GM12878 (cell line): Measurements from ENCODE around the gene KIF6. TPM values are rescaled to one million over a fixed set of nuclear protein-coding genes. Genes with fewer than 3 reads are reported as not detected.

Experiments used
- ATAC-seq: fragments of 200-7000 bp; cut with Tn5 transposase; 3 replicates; pipeline ENCODE4 v1.9.1; 2020; ENCODE audit warnings: mild to moderate bottlenecking, moderate library complexity
- BruUV-seq: library from RNA; stranded (reverse); fragments of 400-500 nt; replicated peaks from 2 replicates; lab custom pipeline; 2021; lab: Mats Ljungman, UMichigan
- CTCF ChIA-PET: fragments of 300-600 bp; sonication (Branson Sonifier 250); formaldehyde crosslinking; extraction: SDS; loops from one replicate; lab custom pipeline; 2021; ENCODE audit warnings: inconsistent platforms; lab: Yijun Ruan, JAX
- POLR2A ChIA-PET: fragments of 350-600 bp; formaldehyde crosslinking; extraction: SDS; loops from one replicate; lab custom pipeline; 2021; ENCODE audit warnings: inconsistent platforms; lab: Charles Lee
- RAD21 ChIA-PET: fragments of 300-600 bp; sonication (Branson Sonifier 250); formaldehyde crosslinking; loops from one replicate; lab custom pipeline; 2023; ENCODE audit warnings: antibody characterized with exemption; ENCODE audit not compliant: unreplicated experiment; lab: Charles Lee
- SMC1A ChIA-PET: fragments of 300-600 bp; sonication (Branson Sonifier 250); formaldehyde crosslinking; loops from one replicate; lab custom pipeline; 2023; ENCODE audit not compliant: unreplicated experiment, uncharacterized antibody; lab: Charles Lee
- DNase-seq: peaks from one replicate; pipeline ENCODE4 v3.0.0-alpha.2; 2011; ENCODE audit warnings: low read depth, low spot score
- FAIRE-seq: peaks from 3 replicates; lab custom pipeline; 2011; peaks lifted over from hg19 to GRCh38; lab: Jason Lieb, UNC
- H2AFZ ChIP-seq: 2 replicates; pipeline ENCODE4 v1.6.0; 2011; ENCODE audit warnings: low read depth, low read length, control low read depth; ENCODE audit not compliant: control insufficient read depth
- H3K27ac ChIP-seq: 2 replicates; pipeline ENCODE4 v1.5.1; 2011; ENCODE audit warnings: control low read depth; ENCODE audit not compliant: control insufficient read depth, insufficient read depth
- H3K27me3 ChIP-seq, 2 experiments: replicated peaks in 1 of 2; 2 replicates each; pipeline versions ENCODE4 v1.6.0 to v1.6.1; 2011; ENCODE audit warnings: low read length in 1 of 2; ENCODE audit not compliant: control insufficient read depth in 2 of 2, insufficient read depth in 2 of 2
- H3K36me3 ChIP-seq, 2 experiments: 2 replicates each; pipeline ENCODE4 v1.5.1; 2011; ENCODE audit warnings: low read length in 1 of 2; ENCODE audit not compliant: control insufficient read depth in 2 of 2, insufficient read depth in 2 of 2
- H3K4me1 ChIP-seq: 2 replicates; pipeline ENCODE4 v1.6.1; 2011; ENCODE audit warnings: mild to moderate bottlenecking, low read length, moderate library complexity, mixed read lengths; ENCODE audit not compliant: control insufficient read depth, insufficient read depth
- H3K4me2 ChIP-seq: 2 replicates; pipeline ENCODE4 v1.6.0; 2011; ENCODE audit warnings: control low read depth; ENCODE audit not compliant: control insufficient read depth, insufficient read depth
- H3K4me3 ChIP-seq: fragments of 200-600 bp; sonication (generic); 2 replicates; pipeline ENCODE4 v1.5.1; 2016
- H3K79me2 ChIP-seq: 2 replicates; pipeline ENCODE4 v1.6.0; 2011; ENCODE audit warnings: low read length; ENCODE audit not compliant: control insufficient read depth, insufficient read depth
- H3K9ac ChIP-seq: 2 replicates; pipeline ENCODE4 v1.8.0; 2011; ENCODE audit warnings: low read length, control low read depth, mixed read lengths; ENCODE audit not compliant: control insufficient read depth, insufficient read depth
- H3K9me3 ChIP-seq: replicated peaks from 3 replicates; pipeline ENCODE4 v1.5.1; 2011; ENCODE audit warnings: mild to moderate bottlenecking, low read length; ENCODE audit not compliant: control insufficient read depth, insufficient read depth
- H4K20me1 ChIP-seq: 2 replicates; pipeline ENCODE4 v1.6.0; 2011; ENCODE audit not compliant: control insufficient read depth, insufficient read depth
- DPF2 ChIP-seq: fragments of 450-650 bp; IDR thresholded peaks from 2 replicates; pipeline ENCODE4 v1.6.1; 2017; ENCODE audit warnings: mild to moderate bottlenecking
- GABPA ChIP-seq: IDR thresholded peaks from 2 replicates; pipeline ENCODE4 v1.6.1; 2014; ENCODE audit warnings: antibody characterized with exemption, low read depth, mild to moderate bottlenecking, inconsistent platforms
- IRF3 ChIP-seq: fragments of 450-650 bp; IDR thresholded peaks from 2 replicates; pipeline ENCODE4 v1.6.1; 2014; ENCODE audit warnings: mild to moderate bottlenecking
- JUND ChIP-seq: IDR thresholded peaks from 2 replicates; pipeline ENCODE4 v1.6.1; 2012; ENCODE audit warnings: low read depth, mild to moderate bottlenecking, low read length, improper control_type of control experiment, moderate library complexity
- NR2F1 ChIP-seq: fragments of 450-650 bp; conservative IDR thresholded peaks from 2 replicates; pipeline ENCODE4 v1.6.1; 2017; ENCODE audit warnings: mild to moderate bottlenecking
- STAT1 ChIP-seq: fragments of 450-650 bp; conservative IDR thresholded peaks from 2 replicates; pipeline ENCODE4 v1.6.1; 2014; ENCODE audit warnings: antibody characterized with exemption, mild to moderate bottlenecking
- WGBS: methylation state at CpG from one replicate; pipeline ENCODE4 v1.1.6; 2016; ENCODE audit warnings: low lambda C conversion rate; ENCODE audit not compliant: insufficient replicate concordance, insufficient coverage; ENCODE audit errors: missing lambda C conversion rate; 5-methylcytosine and 5-hydroxymethylcytosine counted together
- in situ Hi-C: fragments of 300-500 bp; cut with MboI; formaldehyde crosslinking; loops from 9 replicates; pipeline ENCODE4 v1.14.3; 2018; ENCODE audit warnings: mixed read lengths
- intact Hi-C: fragments of 100-400 bp; cut with micrococcal nuclease; formaldehyde crosslinking; loops from one replicate; pipeline ENCODE4 v1.14.2; 2022; ENCODE audit not compliant: unreplicated experiment
- polyA plus RNA-seq, 11 experiments: library from polyadenylated mRNA; depleted of rRNA in 4 of 11; unstranded in 6 of 11; stranded (reverse) in 5 of 11; fragments of >200 nt; fragmentation: Nextera tagmentation in 4 of 11; fragmentation: Illumina TruSeq in 1 of 11; extraction: Ambion mirVana in 4 of 11; extraction: Trizol in 1 of 11; gene quantifications; 1 replicate in 1 of 11; 2 replicates in 10 of 11; pipeline versions ENCODE4 v1.2.1 to v1.2.3, GENCODE V29; 2011 to 2016; ENCODE audit warnings: inconsistent platforms in 2 of 11, missing spikeins in 2 of 11, low read depth in 1 of 11
- total RNA-seq, 4 experiments: library from RNA; depleted of rRNA in 3 of 4; stranded (reverse); fragments of >200 nt in 3 of 4; fragmentation: Illumina TruSeq in 1 of 4; extraction: Trizol in 1 of 4; gene quantifications; 2 replicates each; pipeline versions ENCODE4 v1.2.1 to v1.2.3, GENCODE V29; 2013 to 2021

The KIF6 gene
- total and polyA plus RNA-seq, 10 of the 15 experiments (the other 5 are each of a cell fraction or from before 2014, with no cell fraction given), result 0.09 to 1.0 (median 0.28) TPM

DNA sequence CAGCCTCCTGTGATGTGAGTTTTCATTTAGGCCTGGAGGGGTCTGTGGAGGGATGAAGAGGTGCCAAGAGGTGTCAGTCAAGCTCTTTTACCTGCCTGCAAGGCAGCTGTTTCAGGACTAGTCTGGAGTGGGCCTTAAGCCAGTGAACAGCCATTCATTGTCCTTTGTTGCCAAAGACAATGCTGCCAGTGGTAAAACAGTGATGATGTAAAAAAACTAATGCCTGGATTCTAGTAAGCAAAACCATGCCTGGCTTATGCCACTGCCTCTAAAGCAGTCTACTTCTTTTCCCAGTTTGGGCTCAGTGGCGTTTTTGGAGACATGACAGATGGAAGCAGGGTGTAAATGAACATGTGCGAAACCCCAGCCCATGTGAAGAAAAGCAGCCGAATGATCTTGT, 309.2 kb downstream of the KIF6 start:
- Histone ChIP-seq H4K20me1 (no peaks in the 10 kb centered on the region), H3K27ac (no peak overlapping the region), H3K79me2 (no peaks in the 10 kb centered on the region), H3K9ac (no peak overlapping the region), H3K27me3 (no peaks in the 10 kb centered on the region), H3K9me3 (no peaks in the 10 kb centered on the region), H3K36me3 (no peaks in the 10 kb centered on the region), H3K4me1 (no peaks in the 10 kb centered on the region), H3K4me3 (no peak overlapping the region), H2AFZ (no peak overlapping the region), H3K4me2 (no peak overlapping the region)
- CTCF ChIA-PET, result interaction anchor here (0.6 to 1.1 kb wide), 2 partner anchors 8 to 353 kb away, joined by 3 read pairs; no protein-coding TSS in a partner anchor
- intact Hi-C loops, result no loop called here
- 55% methylated on average over 3 of the region's 3 CpGs for WGBS
- POLR2A ChIA-PET, result no interaction called here
- no TSS peak for BruUV-seq
- SMC1A ChIA-PET, result interaction anchor here (0.8 to 1.2 kb wide), 3 partner anchors 23 to 434 kb away, joined by 3 read pairs; no protein-coding TSS in a partner anchor
- no peak for DNase-seq
- in situ Hi-C loops, result no loop called here
- FAIRE-seq, result no peak
- ATAC-seq, result no peak
- RAD21 ChIA-PET, result no interaction called here
- TF ChIP-seq STAT1 (no peak), DPF2 (no peak)

DNA sequence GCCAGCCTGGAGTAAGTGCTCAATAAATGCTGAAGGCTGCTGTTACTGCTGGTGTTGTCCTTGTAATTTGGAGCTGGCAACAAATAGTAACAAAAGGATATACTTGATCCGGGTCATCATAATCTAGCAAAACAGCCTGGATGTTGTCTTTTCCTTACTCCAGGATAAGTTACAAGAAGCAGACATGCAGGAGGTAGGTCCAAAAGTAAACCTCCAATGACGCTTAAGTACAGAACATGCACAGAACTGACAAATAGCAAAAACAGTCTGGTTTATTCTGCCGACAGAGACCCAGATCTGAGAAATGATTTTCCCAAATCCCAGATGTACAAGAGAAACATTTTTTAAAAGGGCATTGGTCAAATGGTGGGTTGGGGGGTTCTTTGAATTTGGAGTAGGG, 309.7 kb downstream of the KIF6 start:
- H3K4me3 ChIP-seq, result no peak overlapping the region
- BruUV-seq, result no TSS peak
- CTCF ChIA-PET, result interaction anchor here (0.6 kb wide), 1 partner anchor 353 kb away, joined by 3 read pairs; no protein-coding TSS in a partner anchor
- H3K27me3 ChIP-seq, result no peaks in the 10 kb centered on the region
- POLR2A ChIA-PET, result no interaction called here
- H4K20me1 ChIP-seq, result no peaks in the 10 kb centered on the region
- H2AFZ ChIP-seq, result no peak overlapping the region
- no peaks in the 10 kb centered on the region for H3K9me3 ChIP-seq
- SMC1A ChIA-PET, result interaction anchor here (0.8 to 1.2 kb wide), 3 partner anchors 23 to 435 kb away, joined by 3 read pairs; no protein-coding TSS in a partner anchor
- TF ChIP-seq JUND, result no peak
- TF ChIP-seq IRF3, result no peak
- no peak for TF ChIP-seq GABPA
- TF ChIP-seq NR2F1, result no peak
- TF ChIP-seq, all 136 proteins: peak for 0
- RAD21 ChIA-PET, result no interaction called here
- DNase-seq (no peak), FAIRE-seq (no peak), ATAC-seq (no peak)
- intact Hi-C loops, result no loop called here
- 52% methylated on average over 3 of the region's 3 CpGs for WGBS
- Histone ChIP-seq H3K4me2 (no peak overlapping the region), H3K36me3 (no peaks in the 10 kb centered on the region), H3K9ac (no peak overlapping the region), H3K4me1 (no peaks in the 10 kb centered on the region), H3K27ac (no peak overlapping the region), H3K79me2 (no peaks in the 10 kb centered on the region)
- in situ Hi-C loops, result no loop called here
